Renal cortical epithelial cell (primary cell): Measurements from ENCODE around the gene RPS21. TPM values are rescaled to one million over a fixed set of nuclear protein-coding genes. Genes with fewer than 3 reads are reported as not detected.

Experiments used
- DNase-seq: peaks from one replicate; pipeline ENCODE4 v3.0.0-alpha.2; 2011; ENCODE audit warnings: low read depth
- total RNA-seq: library from RNA; depleted of rRNA; stranded (reverse); fragments of >200 nt; gene quantifications from 2 replicates; pipeline ENCODE4 v1.2.3, GENCODE V29; 2014

The RPS21 gene
- total RNA-seq, 1 donor from 2014 or later: 170 TPM

- DNase-seq: peak; percentile 32
Observed at GRCh38 chr20:62378215-62378614, 8.7 kb upstream of the RPS21 start.

GRCh38 chr20:62381202-62381797 lies 5.6 kb upstream of the RPS21 start:
- peak; percentile 31 for DNase-seq

GRCh38 chr20:62381842-62382241 lies 5.1 kb upstream of the RPS21 start:
- DNase-seq: no peak

- DNase-seq: peak; percentile 58
Observed at GRCh38 chr20:62382306-62383198, 4.4 kb upstream of the RPS21 start.

GRCh38 chr20:62387219-62387913 lies 463 bp downstream of the RPS21 start:
- no peak for DNase-seq

GRCh38 chr20:62387933-62388635 lies 1.2 kb downstream of the RPS21 start:
- no peak for DNase-seq

- no peak for DNase-seq
Observed at GRCh38 chr20:62388839-62389600, 2.1 kb downstream of the RPS21 start.

- DNase-seq: no peak
Observed at GRCh38 chr20:62389601-62390087, 2.7 kb downstream of the RPS21 start.

GRCh38 chr20:62390317-62391164 lies 3.6 kb downstream of the RPS21 start:
- no peak for DNase-seq

GRCh38 chr20:62391165-62392076 lies 4.5 kb downstream of the RPS21 start:
- no peak for DNase-seq

- DNase-seq: no peak
Observed at GRCh38 chr20:62392077-62392418, 5.1 kb downstream of the RPS21 start.

- no peak for DNase-seq
Observed at GRCh38 chr20:62392621-62393334, 5.9 kb downstream of the RPS21 start.

- no peak for DNase-seq
Observed at GRCh38 chr20:62393335-62393665, 6.4 kb downstream of the RPS21 start.

- no peak for DNase-seq
Observed at GRCh38 chr20:62393830-62394229, 6.9 kb downstream of the RPS21 start.

- no peak for DNase-seq
Observed at GRCh38 chr20:62394248-62395245, 7.6 kb downstream of the RPS21 start.

- no peak for DNase-seq
Observed at GRCh38 chr20:62395311-62396242, 8.7 kb downstream of the RPS21 start.
